Stimulated activated CD8-positive, alpha-beta memory T cell treated with anti-CD3 and anti-CD28 coated beads, Interleukin-7, amount 100 ng/mL, for 4 hours (primary cell): ENCODE data around the gene TLR8.

ENCODE experiments used
- DNase-seq, 2 donors: peaks; one replicate each; pipeline ENCODE4 v3.0.0-alpha.2; 2020; ENCODE audit warnings: low read depth in 2 of 2

Gene TLR8

DNA sequence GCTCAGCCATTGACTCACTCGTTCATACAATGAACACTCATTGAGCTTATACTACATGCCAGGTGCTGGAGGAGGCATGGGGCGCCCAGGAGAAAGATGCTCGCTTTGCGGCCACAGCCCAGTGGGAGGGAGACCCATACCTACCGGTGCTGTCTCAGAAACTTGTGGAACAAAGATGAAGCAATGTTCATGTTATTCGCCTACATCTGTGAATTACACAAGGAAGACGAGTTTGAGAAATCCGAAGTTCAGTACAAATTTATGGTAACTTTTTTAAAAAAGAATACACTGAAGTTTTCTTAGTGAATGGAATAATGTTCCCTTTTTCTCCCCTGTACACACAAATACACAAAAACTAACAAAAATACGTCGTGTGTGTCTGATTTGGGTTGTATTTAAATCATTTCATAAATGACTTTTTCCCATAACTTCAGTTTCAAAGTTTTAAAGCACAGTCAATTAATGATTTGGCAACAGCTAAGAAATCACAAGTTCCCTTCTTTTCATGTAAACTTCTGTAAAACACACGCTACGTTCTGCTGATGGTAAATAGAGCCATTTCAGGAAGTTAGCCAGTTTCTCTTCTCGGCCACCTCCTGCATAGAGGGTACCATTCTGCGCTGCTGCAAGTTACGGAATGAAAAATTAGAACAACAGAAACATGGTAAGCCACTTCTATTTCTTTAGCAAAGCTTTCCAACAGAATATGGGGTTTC, at the start of gene TLR8:
TLR8 (plus strand) TSS at position 575 of the 716 bp plus-strand sequence; CDS start at position 662, 87 bp downstream.
- no peak for DNase-seq

DNA sequence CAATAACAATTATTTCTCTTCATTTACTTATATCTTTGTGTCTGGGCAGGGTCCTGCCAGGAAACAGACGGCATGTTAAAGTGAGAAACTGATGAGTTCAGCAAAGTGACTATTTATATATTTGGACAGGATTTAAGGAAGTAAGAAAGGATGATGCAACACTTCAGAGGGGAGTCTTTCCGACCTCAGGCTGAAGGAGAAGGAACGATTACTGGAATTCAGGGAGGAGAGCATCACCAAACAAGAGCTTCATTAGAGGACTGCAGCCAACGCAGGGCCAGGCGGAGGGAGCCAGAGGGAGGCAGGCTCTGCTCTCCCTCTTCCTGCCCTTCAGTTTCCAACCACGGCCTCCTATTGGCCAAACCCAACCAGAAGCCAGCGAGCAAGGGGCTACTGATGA, 41.1 kb upstream of the TLR8 start:
- DNase-seq = no peak

DNA sequence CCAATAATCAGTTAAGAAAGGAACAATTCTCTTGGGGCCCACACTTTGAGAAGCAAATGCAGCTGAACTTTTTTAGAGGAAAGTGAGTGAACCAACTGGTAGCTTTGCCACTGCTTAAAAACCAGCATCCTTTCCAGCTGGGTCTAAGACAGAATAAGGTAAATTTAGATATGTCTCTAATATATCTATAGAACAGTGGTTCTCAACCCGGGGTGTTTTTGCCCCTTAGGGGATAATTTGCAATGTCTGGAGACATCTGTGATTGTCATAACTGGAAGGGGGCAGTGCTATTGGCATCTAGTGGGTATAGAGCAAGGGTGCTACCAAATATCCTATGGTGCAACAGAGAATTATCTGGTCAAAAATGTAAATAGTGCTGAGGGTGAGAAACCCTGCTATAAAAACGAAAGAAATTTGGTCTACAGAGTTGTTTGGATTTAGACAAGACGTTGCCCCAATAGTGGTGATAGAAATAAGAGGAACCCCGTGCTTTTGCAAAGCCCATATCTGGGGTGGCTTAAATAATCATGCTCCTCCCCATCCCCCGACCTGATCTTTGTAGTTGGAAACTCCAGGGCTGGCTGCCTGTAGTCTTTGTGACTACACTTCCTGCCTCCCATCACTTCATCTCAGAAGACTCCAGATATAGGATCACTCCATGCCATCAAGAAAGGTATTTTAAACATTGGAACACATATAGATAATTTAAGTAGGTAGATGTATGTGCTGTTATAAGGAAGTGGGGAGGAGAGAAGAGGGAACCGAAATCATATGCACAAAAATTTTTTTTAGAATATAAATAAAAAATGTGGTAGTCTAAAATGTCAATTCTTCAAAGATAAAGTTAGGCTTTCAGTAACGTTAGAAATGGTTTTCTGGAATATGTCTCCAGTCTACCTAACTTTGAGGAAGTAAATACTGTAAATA, 39.7 kb upstream of the TLR8 start, which contains the start of gene TLR7:
TLR7 (plus strand) TSS at position 622 of the 927 bp plus-strand sequence. CDS start 507 bp downstream, outside the sequence.
- DNase-seq = no peak

DNA sequence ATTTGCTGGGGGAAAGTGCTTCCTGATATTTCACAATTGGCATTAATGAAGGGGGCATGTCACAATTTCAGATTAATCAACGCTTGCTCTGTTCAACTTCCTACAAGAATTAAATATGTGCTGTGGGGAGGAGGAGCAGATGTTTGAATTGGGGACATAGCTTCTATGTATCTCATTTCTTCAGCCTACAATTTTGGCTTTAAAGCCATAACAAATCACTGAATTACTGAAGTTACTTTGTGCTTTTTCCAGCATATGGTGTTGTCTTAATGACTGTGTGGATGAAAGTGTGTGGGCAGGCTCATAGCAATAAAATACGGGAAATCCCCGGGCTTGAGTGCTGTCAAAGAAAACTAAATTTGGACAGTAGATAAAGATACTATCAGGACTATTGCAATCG, 38.7 kb upstream of the TLR8 start:
- DNase-seq = no peak

DNA sequence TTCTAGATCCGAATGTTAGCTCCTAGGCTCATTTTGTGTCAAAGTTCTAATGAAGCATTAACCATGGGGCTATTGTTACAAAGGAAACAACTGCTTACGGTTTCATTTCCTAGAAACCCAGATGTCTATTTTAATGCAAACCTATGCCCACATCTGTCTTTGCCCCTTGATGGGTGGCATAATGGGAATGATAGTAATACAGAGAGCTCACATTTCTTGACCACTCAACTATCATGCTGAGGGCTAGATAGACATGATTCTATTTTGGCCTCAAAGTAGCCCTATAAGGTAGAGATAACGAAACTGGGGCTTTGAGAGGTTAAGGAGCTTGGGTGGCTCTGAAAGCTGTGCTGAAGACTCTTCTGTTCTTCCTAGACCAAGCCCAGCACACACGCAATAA, 37.7 kb upstream of the TLR8 start:
- no peak for DNase-seq

DNA sequence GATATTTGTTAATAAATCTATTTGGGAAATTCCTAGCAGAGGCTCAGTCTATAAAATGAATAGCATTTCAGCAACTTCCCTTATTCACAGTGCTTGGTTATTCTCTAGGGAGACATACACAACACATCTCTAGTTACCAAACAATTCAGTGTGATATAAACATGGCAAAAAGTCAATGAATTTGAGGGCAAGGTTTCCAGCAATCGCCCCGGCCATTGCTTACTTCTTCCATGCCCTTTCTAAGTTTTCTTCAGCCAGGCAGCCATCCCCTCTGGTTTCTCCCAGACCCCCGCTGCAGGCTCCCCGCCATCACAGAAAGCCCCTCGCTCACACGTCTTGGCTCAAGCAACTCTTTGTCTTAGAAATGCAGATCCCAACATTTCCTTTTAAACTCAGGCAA, 35.2 kb upstream of the TLR8 start:
- DNase-seq = no peak

DNA sequence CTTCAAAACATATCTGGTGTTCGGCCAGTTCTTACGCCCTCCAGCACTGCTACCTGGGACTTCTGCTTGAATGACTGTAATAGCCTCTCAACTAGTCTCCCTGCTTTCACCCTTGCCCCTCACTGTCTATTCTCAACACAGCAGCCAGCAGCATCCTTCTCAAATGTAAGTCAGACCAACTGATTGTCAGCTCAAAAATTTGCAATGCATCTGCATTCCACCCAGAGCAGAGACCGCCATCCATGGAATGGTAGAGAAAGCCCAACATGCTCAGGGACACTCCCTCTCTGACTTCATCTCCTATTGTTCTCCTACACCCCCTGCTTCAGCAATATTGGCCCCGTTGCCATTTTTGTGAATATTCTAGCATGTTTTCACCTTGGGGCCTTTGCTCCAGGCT, 33.7 kb upstream of the TLR8 start:
- no peak for DNase-seq

- DNase-seq = no peak
These were observed 31.8 kb upstream of the TLR8 start for GRCh38 chrX:12874581-12874980.

GRCh38 chrX:12877386-12877785, 29.0 kb upstream of the TLR8 start:
- no peak for DNase-seq

- no peak for DNase-seq
These were observed 27.9 kb upstream of the TLR8 start for GRCh38 chrX:12878536-12878935.

GRCh38 chrX:12881914-12882313, 24.5 kb upstream of the TLR8 start:
- DNase-seq = no peak

GRCh38 chrX:12885508-12885907, 20.9 kb upstream of the TLR8 start:
- DNase-seq = no peak

- DNase-seq = no peak
These were observed 19.9 kb upstream of the TLR8 start for GRCh38 chrX:12886545-12886944.

DNA sequence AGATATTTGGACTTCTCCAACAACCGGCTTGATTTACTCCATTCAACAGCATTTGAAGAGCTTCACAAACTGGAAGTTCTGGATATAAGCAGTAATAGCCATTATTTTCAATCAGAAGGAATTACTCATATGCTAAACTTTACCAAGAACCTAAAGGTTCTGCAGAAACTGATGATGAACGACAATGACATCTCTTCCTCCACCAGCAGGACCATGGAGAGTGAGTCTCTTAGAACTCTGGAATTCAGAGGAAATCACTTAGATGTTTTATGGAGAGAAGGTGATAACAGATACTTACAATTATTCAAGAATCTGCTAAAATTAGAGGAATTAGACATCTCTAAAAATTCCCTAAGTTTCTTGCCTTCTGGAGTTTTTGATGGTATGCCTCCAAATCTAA, 19.3 kb upstream of the TLR8 start:
- DNase-seq = no peak

DNA sequence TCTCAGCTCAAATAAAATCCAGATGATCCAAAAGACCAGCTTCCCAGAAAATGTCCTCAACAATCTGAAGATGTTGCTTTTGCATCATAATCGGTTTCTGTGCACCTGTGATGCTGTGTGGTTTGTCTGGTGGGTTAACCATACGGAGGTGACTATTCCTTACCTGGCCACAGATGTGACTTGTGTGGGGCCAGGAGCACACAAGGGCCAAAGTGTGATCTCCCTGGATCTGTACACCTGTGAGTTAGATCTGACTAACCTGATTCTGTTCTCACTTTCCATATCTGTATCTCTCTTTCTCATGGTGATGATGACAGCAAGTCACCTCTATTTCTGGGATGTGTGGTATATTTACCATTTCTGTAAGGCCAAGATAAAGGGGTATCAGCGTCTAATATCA, 18.7 kb upstream of the TLR8 start:
- no peak for DNase-seq

- no peak for DNase-seq
These were observed 16.0 kb upstream of the TLR8 start for GRCh38 chrX:12890467-12890866.

DNA sequence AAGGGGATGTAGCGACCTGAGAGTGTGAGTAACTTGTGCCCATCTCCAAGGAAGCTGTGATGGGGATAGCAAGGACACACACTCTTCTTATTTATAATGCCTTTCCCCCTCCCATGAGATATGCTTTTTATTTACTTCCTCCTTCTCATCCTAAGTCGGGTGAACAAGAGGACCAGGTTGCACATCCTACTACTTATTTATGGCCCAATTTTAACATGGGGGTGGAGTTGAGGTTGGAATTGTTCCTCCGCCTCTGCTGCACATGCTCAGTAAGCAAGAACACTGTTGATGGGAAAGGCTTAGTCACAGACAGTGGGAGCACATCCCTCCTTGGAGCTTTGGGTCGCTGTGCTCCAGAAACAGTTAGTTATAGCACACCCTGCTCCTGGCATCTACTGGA, 15.2 kb upstream of the TLR8 start:
- no peak for DNase-seq

GRCh38 chrX:12891915-12892506, 14.4 kb upstream of the TLR8 start:
- no peak for DNase-seq

DNA sequence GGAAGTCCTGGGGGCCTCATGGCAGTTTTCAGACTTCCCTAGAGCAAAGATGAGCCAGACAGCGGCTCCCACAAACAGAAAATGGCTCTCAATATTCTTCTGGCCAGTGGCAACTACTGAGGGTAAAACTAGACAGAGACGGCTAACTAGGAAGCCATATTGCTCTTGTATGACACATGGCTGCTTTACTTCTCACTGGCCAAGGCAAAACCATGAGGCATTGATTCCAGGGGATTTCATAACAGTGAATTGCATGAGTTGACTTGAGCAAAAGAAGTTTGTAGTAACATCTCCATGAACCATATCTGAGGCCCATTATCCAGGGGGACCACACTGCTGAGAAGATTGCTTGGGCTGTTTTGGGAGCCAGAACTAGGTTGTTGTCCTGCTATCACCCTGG, 13.7 kb upstream of the TLR8 start:
- DNase-seq = no peak

DNA sequence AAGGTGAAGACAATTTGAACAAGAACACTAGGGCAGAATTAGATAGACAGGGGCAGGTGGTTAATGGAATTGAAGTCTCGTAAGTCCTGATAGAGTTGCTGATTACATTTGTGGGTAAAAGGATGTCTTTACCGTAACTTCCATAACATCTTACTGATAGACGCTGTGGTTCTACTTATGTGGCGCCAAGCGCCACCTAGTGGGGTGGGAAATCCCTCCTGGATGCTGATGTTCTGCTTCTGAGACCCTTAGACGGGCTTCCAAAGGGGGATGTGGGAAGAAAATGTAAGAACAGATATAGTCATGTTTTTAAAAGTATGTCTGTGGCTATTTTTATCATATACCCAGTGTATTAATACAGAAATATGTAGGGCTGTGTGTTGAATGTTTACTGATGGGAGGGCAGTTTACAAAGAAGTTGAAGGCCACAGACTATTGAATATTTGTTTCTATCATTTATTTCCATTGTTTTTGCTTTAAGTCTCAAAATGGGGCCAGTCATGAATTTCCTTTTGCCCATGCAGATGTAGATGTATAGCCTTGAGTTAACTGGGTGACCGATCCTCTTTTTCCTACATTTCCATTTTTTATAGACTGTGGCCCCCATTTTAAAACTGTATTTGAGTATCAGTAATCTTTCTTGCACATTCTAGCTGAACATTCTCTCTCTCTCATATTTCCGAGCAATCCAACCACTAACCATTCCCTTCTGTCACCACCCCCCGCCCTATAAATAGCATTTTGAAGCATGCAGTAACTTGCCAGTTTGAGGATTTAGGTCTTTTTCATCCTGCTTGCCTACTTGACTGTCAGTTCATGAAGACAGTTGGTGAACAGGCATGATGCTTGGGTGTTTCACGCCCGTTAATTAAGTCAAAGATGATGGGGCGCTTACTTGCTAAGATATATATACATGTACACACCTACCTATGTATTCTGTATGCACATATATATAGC, 12.1 kb upstream of the TLR8 start:
- peak in 1 of 2 donors; percentile 10 for DNase-seq

DNA sequence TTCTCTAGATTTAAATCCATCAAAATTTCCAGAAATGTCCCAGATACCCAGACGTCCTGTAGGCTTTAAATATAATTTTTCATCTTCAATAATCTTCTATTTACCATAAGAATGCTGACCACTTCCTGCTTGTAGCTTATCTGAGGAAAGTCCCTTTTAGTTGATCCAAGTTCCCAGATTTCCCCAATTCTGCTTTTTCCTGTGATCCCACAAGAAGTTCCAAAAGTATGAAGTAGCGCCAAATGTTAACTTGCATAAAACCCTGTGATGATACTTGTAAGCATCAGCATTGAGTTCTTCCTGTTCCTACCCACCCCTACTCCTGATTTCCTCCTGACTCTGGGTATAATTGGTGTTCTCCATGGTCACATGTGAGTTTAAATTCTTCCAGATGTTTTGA, 10.6 kb upstream of the TLR8 start:
- no peak for DNase-seq
